ENCODE measurements around the gene INCA1. TPM values are rescaled to one million over a fixed set of nuclear protein-coding genes. Genes with fewer than 3 reads are reported as not detected.

Gene INCA1
- total and polyA plus RNA-seq, 2 donors (not counting 3 experiments of a cell fraction or from before 2014, with no cell fraction given), result 0.71 to 1.0 TPM

GRCh38 chr17:4968486-4969046 is 28.8 kb downstream of the INCA1 start:
- intact Hi-C loops (cut with micrococcal nuclease), result no loop called here

More at GRCh38 chr17:4968486-4969046, 28.8 kb downstream of the INCA1 start:
- peaks cover 9% of the 10 kb centered on the region for H3K79me2 ChIP-seq (ENCODE audit: control insufficient read depth, insufficient read depth, low read length)
- H3K27ac ChIP-seq (ENCODE audit: insufficient read depth, low read depth, low read length), result peak overlapping the region; percentile 46
- H2AFZ ChIP-seq (ENCODE audit: low read depth, low read length), result peak overlapping the region; percentile 45
- peak overlapping the region; percentile 14 for H3K9ac ChIP-seq (replicated peaks; ENCODE audit: extremely low read depth, insufficient read depth, low read length)
- no peaks in the 10 kb centered on the region for H4K20me1 ChIP-seq (replicated peaks; ENCODE audit: control insufficient read depth, extremely low read depth, insufficient read depth, low read length)
- ChIA-PET CTCF (interaction anchor here (1.3 to 4.5 kb wide), 3 partner anchors 19 to 59 kb away, joined by 5 to 40 read pairs (median 22); partner anchors contain the start of genes CAMTA2, RNF167 and SLC25A11), POLR2A (interaction anchor here (2.6 kb wide), 1 partner anchor 28 kb away, joined by 15 read pairs; the partner anchor contains the start of genes RNF167 and SLC25A11)
- no TSS peak for BruUV-seq (replicated peaks)
- peak overlapping the region; percentile 29 for H3K4me2 ChIP-seq (ENCODE audit: insufficient read depth, low read length)
- H3K36me3 ChIP-seq (ENCODE audit: control insufficient read depth in 2 of 2, extremely low read depth in 1 of 2, insufficient read depth in 2 of 2, low read length in 2 of 2), result peaks cover 11 to 26% of the 10 kb centered on the region in 2 experiments
- peak overlapping the region in 2 of 3 experiments; percentile 29 to 87 for H3K4me3 ChIP-seq (replicated peaks in 1 of 3; ENCODE audit: insufficient read depth in 1 of 3, low read depth in 1 of 3, low read length in 3 of 3)
- H3K4me1 ChIP-seq (ENCODE audit: control insufficient read depth, extremely low read depth, insufficient read depth, low read length), result peaks cover 24% of the 10 kb centered on the region
- DNase-seq (ENCODE audit: low read depth, low spot score) (no peak), FAIRE-seq (no peak)
- no peaks in the 10 kb centered on the region for H3K9me1 ChIP-seq (replicated peaks; ENCODE audit: control insufficient read depth, extremely low read depth, insufficient read depth, low read length)
- no peaks in the 10 kb centered on the region for H3K27me3 ChIP-seq (ENCODE audit: control insufficient read depth in 2 of 2, insufficient read depth in 2 of 2, low read length in 2 of 2)
- dilution Hi-C loops (cut with MboI; ENCODE audit: extremely low pct_ligation_motif_present, low sequenced_read_pairs), result no loop called here
- TF ChIP-seq, protein P1, sequence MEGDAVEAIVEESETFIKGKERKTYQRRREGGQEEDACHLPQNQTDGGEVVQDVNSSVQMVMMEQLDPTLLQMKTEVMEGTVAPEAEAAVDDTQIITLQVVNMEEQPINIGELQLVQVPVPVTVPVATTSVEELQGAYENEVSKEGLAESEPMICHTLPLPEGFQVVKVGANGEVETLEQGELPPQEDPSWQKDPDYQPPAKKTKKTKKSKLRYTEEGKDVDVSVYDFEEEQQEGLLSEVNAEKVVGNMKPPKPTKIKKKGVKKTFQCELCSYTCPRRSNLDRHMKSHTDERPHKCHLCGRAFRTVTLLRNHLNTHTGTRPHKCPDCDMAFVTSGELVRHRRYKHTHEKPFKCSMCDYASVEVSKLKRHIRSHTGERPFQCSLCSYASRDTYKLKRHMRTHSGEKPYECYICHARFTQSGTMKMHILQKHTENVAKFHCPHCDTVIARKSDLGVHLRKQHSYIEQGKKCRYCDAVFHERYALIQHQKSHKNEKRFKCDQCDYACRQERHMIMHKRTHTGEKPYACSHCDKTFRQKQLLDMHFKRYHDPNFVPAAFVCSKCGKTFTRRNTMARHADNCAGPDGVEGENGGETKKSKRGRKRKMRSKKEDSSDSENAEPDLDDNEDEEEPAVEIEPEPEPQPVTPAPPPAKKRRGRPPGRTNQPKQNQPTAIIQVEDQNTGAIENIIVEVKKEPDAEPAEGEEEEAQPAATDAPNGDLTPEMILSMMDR (IDR thresholded peaks at IDR 0.05; ENCODE audit: extremely low read depth in 1 of 2, insufficient read depth in 1 of 2, low read depth in 1 of 2, low read length in 2 of 2), result no peak
- no peaks in the 10 kb centered on the region for H3K9me3 ChIP-seq (replicated peaks; ENCODE audit: control insufficient read depth, insufficient read depth, low read length)
